Mesothelial cell of epicardium (in vitro differentiated cells): ENCODE data around the gene PTTG1. TPM values are rescaled to one million over a fixed set of nuclear protein-coding genes. Genes with fewer than 3 reads are reported as not detected.

Experiments used
- DNase-seq, 2 experiments: peaks; one replicate each; pipeline ENCODE4 v3.0.0; 2021; ENCODE audit warnings: low spot score in 2 of 2; ENCODE audit not compliant: unreplicated experiment in 2 of 2
- H3K27ac Mint-ChIP-seq: 2 replicates; pipeline ENCODE4 v1.8.0; 2021; ENCODE audit warnings: mixed read lengths
- H3K27me3 Mint-ChIP-seq: 2 replicates; pipeline ENCODE4 v1.8.0; 2021; ENCODE audit warnings: low read depth, mixed read lengths
- H3K36me3 Mint-ChIP-seq: 2 replicates; pipeline ENCODE4 v1.8.0; 2021; ENCODE audit warnings: mixed read lengths
- H3K4me1 Mint-ChIP-seq: 2 replicates; pipeline ENCODE4 v1.8.0; 2021; ENCODE audit warnings: mixed read lengths
- H3K4me3 Mint-ChIP-seq: 2 replicates; pipeline ENCODE4 v1.8.0; 2021; ENCODE audit warnings: mild to moderate bottlenecking, moderate library complexity, mixed read lengths
- H3K9me3 Mint-ChIP-seq: 2 replicates; pipeline ENCODE4 v1.8.0; 2021; ENCODE audit warnings: mixed read lengths
- total RNA-seq: library from RNA; stranded (reverse); gene quantifications from 3 replicates; pipeline ENCODE4 v1.2.1, GENCODE V29; 2021
- TF ChIP-seq, protein P1 (sequence below): fragments of 200-600 bp; sonication (generic); IDR thresholded peaks from one replicate; pipeline ENCODE4 v1.5.0; 2021; ENCODE audit warnings: antibody characterized with exemption; ENCODE audit not compliant: unreplicated experiment

PTTG1 gene
- total RNA-seq, 1 donor from 2014 or later, result 43.3 TPM

DNA sequence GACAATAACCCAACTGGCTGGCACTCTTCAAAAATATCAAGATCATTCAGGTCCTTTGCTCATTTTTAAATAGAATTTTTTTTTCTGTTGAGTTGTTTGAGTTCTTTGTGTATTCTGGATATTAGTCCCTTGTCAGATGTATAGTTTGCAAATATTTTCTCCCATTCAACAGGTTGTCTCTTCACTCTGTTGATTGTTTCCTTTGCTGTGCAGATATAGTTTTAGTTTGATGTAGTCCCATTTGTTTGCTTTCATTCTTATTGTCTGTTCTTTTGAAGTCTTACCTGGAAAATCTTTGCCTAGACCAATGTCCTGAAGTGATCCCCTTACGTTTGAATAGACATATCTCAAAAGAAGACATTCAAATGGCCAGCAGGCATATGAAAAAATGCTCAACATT lies 22.8 kb downstream of the PTTG1 start:
- Mint-ChIP-seq H3K36me3 (no peaks in the 10 kb centered on the region), H3K27ac (no peak overlapping the region), H3K4me3 (no peak overlapping the region), H3K4me1 (no peaks in the 10 kb centered on the region), H3K9me3 (peaks cover 17% of the 10 kb centered on the region), H3K27me3 (peaks cover 10% of the 10 kb centered on the region)
- no peak for DNase-seq
- TF ChIP-seq, protein P1, sequence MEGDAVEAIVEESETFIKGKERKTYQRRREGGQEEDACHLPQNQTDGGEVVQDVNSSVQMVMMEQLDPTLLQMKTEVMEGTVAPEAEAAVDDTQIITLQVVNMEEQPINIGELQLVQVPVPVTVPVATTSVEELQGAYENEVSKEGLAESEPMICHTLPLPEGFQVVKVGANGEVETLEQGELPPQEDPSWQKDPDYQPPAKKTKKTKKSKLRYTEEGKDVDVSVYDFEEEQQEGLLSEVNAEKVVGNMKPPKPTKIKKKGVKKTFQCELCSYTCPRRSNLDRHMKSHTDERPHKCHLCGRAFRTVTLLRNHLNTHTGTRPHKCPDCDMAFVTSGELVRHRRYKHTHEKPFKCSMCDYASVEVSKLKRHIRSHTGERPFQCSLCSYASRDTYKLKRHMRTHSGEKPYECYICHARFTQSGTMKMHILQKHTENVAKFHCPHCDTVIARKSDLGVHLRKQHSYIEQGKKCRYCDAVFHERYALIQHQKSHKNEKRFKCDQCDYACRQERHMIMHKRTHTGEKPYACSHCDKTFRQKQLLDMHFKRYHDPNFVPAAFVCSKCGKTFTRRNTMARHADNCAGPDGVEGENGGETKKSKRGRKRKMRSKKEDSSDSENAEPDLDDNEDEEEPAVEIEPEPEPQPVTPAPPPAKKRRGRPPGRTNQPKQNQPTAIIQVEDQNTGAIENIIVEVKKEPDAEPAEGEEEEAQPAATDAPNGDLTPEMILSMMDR, result no peak

DNA sequence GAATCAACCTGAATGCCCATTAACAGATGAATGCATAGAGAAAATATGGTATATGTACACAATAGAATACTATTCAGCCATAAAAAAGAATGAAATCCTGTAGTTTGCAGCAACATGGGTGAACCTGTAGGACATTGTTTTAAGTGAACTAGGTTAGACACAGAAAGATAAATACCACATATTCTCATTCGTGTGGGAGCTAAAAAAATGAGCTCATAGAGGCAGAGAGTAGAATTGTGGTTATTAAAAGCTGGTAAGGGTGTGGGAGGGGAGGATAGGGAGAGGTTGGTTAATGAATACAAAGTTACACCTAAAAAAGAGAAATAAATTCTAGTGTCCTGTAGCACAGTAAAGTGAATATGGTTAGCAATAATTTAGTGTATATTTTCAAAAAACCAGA lies 23.5 kb downstream of the PTTG1 start:
- Mint-ChIP-seq H3K27ac (no peak overlapping the region), H3K9me3 (peaks cover 23% of the 10 kb centered on the region), H3K4me3 (no peak overlapping the region), H3K36me3 (no peaks in the 10 kb centered on the region), H3K4me1 (peaks cover under 1% of the 10 kb centered on the region), H3K27me3 (peaks cover 7% of the 10 kb centered on the region)
- TF ChIP-seq, protein P1, result no peak
- DNase-seq, result no peak

DNA sequence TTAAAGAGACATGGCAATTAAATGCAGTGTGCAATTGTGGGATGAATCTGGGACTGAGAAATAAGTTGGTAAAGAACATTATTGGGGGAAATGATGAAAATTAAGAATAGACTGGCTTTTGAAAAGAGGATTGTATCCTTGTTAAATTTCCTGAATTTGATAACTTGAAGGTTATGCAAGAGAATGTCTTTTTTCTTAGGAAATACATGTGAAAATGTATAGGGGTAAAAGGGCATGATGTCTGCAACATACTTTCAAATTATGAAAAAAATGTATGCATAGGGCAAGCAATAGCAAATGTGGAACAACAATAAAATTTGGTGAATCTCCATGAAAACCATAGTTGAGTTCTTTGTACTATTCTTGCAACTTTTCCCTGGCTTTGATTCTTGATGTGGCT lies 24.1 kb downstream of the PTTG1 start:
- Mint-ChIP-seq H3K27me3 (peaks cover 5% of the 10 kb centered on the region), H3K27ac (no peak overlapping the region), H3K4me3 (no peak overlapping the region), H3K36me3 (no peaks in the 10 kb centered on the region), H3K4me1 (peaks cover 6% of the 10 kb centered on the region), H3K9me3 (peaks cover 23% of the 10 kb centered on the region)
- DNase-seq, result no peak
- TF ChIP-seq, protein P1, result no peak

DNA sequence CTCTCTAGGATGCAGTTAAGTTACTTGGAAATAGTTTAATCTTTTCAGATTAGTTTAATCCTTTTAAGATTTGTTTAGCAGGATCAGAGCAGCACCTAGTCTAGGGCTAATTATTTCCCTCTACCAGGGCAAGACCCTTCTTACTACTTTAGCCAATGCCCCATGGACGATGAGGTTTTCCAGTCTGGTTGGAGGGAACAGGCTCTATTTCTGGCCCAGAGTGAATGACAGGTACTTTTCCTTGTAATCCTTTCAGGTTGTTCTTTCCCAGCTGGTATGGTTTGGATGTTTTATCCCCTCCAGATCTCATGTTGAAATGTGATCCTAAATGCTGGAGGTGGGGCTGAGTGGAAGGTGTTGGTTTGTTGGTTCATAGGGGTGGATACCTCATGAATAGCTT lies 27.2 kb downstream of the PTTG1 start:
- Mint-ChIP-seq H3K9me3 (peaks cover 23% of the 10 kb centered on the region), H3K27me3 (peaks cover 5% of the 10 kb centered on the region)

DNA sequence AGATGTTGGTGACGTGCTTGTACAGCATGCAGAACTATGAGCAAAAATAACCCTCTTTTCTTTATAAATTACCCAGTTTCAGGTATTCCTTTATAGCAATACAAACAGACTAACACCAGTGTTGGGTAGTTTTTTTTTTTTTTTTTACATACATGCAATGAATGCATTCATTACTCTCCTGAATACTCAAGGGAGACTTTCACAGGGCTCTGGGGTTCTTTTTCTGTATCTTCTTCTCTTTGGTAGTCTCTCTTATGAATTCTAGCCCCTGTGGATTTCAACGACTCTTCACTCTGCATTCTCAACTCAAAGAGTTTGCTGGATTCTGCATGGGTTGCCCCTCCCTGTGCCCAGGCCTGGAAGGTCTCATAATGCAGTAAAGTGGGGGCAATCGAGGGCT lies 27.8 kb downstream of the PTTG1 start:
- no peak overlapping the region for H3K27ac Mint-ChIP-seq
- peaks cover 23% of the 10 kb centered on the region for H3K9me3 Mint-ChIP-seq
- H3K4me1 Mint-ChIP-seq, result peaks cover 13% of the 10 kb centered on the region
- TF ChIP-seq, protein P1, result no peak
- no peak for DNase-seq
- peaks cover 5% of the 10 kb centered on the region for H3K27me3 Mint-ChIP-seq
- H3K36me3 Mint-ChIP-seq, result no peaks in the 10 kb centered on the region
- H3K4me3 Mint-ChIP-seq, result no peak overlapping the region

More for the DNA sequence above, 27.2 kb downstream of the PTTG1 start:
- Mint-ChIP-seq H3K36me3 (no peaks in the 10 kb centered on the region), H3K4me1 (peaks cover 9% of the 10 kb centered on the region), H3K27ac (no peak overlapping the region), H3K4me3 (no peak overlapping the region)
- TF ChIP-seq, protein P1, result no peak
- DNase-seq, result no peak

DNA sequence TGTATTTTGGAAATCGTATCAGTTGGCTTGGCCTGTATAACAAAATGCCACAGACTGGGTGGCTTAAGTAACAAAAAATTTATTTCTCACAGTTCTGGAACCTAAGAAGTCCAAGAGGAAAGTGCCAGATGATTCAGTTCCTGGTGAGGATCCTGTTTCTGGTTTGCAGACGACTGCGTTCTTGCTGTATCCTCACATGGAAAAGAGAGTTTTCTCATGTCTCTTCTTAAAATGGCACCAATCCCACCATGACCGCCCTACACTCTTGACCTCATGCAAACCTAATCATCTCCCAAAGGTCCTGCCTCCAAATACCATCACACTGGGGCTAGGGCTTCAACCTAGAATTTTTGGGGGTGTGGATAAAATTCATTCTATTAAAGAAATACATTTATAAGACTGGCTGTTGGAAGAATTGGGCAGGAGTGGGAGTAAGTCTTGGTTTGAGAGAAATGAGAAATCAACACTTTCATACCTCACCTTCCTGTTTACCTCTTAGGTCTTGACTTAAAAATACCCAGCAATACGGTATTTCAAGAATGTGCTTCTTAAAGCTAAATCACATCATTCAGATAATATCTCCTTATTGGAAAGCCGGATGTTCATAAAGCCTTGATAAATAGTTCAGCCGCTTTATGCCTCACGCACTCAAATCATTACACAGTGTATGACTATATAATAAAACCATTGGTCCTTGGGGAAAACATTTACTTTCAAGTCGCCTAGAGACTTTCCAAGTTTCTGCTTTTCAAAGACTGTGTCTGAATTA lies 28.7 kb downstream of the PTTG1 start:
- Mint-ChIP-seq H3K9me3 (peaks cover 23% of the 10 kb centered on the region), H3K4me1 (peaks cover 13% of the 10 kb centered on the region), H3K36me3 (no peaks in the 10 kb centered on the region), H3K4me3 (no peak overlapping the region), H3K27ac (peak overlapping the region; percentile 49), H3K27me3 (peaks cover 5% of the 10 kb centered on the region)
- DNase-seq, result no peak
- TF ChIP-seq, protein P1, result no peak
